NCI-H187 (cell line): Measurements from ENCODE around the gene UCP3.
A peak's percentile ranks its signal among the peaks of the same experiment; 100 is the strongest.
"Not testable (repeated sequence)": the region's sequence is repeated elsewhere in the genome, so short reads cannot be mapped to it uniquely, and the experiment has no call there.

Experiments
- DNase-seq, 2 experiments: peaks; one replicate each; lab custom pipeline; 2025; lab: John Stamatoyannopoulos, UW

UCP3 gene

GRCh38 chr11:74000307-74001133 lies 8.4 kb downstream of the UCP3 start:
- no peak for DNase-seq

DNA sequence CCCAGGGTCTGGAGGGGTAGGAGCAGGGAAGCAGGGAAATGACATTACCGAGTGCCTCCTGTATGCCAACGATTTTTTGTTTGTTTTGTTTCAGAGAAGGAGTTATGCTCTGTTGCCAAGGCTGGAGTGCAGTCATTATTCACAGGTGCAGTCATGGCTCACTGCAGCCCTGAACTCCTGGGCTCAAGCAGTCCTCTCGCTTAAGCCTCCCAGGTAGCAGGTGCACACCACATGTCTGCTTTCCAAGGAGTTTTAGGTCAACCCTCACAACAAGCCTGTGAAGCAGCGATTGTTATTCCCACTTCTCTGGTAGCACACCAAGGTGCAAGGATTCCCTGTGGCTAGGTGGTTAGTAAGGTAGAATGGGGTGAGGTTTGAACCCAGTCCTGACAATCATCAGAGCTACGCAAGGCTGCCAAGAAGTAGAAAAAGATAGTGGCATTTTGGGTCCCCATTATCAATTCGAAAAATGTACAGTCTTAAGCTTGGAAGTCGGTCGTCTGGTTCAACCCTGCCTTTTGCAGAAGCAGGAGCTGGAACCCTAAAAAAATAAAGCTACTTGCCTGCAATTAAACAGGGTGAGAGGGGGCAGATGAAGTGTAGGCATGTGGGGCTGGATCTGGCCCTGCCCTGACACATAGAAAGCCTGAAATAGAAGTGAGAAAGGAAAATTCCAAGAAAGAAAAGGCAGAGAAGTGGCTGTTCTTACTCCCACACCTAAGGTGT lies 9.1 kb downstream of the UCP3 start:
- DNase-seq: peak; percentile 57 to 65

DNA sequence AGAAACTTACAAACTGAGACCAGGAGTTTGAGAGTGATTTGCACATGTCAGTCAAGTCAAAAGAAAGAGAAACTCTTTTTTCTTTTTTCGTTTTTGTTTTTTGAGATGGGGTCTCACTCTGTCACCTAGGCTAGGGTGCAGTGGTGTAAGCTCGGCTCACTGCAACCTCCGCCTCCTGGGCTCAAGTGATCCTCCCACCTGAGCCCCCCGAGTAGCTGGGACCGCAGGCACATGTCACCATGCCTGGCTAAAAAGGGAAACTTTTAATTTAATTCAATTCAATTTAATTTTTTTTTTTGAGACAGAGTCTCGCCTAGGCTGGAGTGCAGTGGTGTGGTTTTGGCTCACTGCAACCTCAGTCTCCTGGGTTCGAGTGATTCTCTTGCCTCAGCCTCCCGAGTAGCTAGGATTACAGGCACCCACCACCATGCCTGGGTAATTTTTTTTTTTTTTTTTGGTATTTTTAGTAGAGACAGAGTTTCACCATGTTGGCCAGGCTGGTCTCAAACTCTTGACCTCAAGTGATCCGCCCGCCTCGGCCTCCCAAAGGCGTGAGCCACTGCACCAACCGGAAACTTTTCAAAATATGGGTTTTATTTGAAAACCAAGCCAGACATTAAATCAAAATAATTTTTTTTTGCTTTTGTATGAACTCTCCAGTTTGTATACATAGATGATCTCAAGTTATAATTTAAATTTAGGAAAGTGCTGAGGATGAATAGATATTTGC lies 9.9 kb downstream of the UCP3 start:
- DNase-seq: no peak

GRCh38 chr11:73997120-73997770 lies 11.6 kb downstream of the UCP3 start:
- no peak for DNase-seq

- peak in 1 of 2 experiments; percentile 11 for DNase-seq
Measured at GRCh38 chr11:73996161-73996747, 12.6 kb downstream of the UCP3 start.

GRCh38 chr11:73995731-73996130 lies 13.2 kb downstream of the UCP3 start:
- DNase-seq: no peak

DNA sequence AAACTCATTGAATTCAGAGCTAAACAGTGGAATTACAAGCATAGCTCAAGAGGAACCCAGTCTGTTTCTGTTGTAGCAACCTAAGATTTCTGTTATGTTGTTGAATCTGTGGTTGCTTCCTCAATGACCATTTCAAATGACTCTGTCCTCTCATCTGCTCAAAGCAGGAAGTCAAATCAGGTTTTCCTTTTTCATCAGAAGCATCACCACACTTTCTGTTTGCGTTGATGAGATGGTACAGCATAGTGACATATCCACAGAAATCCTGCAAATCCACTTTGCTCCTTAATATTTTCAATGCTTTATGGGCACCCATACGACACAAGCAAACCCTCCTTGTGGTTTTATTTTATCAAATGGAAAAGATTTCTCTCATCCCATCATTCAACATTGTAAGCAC lies 13.6 kb downstream of the UCP3 start:
- DNase-seq: no peak

GRCh38 chr11:73991471-73992006 lies 17.3 kb downstream of the UCP3 start:
- no peak for DNase-seq

DNA sequence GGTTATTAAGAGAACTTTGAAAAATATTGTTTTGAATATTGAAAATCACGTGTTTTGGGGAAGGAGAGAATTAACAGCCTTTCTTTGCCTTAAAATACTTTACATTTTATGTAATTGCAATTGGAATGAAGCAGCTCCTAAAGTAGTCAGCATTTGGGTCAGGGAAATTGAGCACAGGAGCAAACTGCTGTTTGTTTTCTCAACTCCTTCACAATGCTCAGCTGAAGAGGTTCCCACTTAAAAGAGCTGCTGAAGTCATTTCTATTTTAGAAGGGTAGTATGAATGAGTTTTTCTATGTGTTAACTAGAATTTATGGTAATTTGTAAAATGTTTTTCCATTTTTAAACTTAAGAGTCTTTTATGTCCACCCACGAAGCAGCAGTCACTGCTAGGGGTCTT lies 18.2 kb downstream of the UCP3 start:
- DNase-seq: peak in 1 of 2 experiments; percentile 58

- no peak for DNase-seq
Measured at GRCh38 chr11:73989156-73989555, 19.7 kb downstream of the UCP3 start.

DNA sequence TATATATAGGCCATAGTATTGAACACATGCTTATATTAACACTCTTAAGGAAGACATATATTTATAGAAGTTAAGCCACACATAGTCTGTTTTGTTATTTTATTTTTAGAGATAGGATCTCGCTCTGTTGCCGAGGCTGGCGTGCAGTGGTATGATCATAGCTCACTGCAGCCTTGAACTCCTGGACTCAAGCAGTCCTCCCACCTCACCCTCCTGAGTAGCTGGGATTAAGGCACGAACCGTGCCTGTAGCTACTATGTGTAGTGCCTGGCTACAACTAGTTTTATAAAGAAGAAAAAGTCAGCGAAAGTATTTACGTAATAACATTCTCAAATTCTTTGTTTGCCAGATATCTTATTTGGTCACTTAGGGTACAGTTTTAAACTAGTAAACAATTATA lies 20.7 kb downstream of the UCP3 start:
- DNase-seq: no peak

DNA sequence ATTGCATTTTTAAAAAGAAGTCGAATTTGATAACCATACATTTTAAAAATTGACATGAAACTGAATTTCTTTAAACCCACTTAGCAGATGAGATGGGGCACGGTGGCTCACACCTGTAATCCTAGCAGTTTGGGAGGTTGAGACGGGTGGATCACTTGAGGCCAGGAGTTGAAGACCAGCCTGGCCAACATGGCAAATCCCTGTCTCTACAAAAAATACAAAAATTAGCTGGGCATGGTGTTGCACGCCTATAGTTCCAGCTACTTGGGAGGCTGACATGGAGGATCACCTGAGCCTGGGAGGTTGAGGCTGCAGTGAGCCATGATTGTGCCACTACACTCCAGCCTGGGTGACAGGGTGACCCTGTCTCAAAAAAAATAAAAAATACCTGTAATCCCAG lies 23.2 kb downstream of the UCP3 start:
- DNase-seq: not testable (repeated sequence)

- no peak for DNase-seq
Measured at GRCh38 chr11:73983741-73984538, 24.9 kb downstream of the UCP3 start.

DNA sequence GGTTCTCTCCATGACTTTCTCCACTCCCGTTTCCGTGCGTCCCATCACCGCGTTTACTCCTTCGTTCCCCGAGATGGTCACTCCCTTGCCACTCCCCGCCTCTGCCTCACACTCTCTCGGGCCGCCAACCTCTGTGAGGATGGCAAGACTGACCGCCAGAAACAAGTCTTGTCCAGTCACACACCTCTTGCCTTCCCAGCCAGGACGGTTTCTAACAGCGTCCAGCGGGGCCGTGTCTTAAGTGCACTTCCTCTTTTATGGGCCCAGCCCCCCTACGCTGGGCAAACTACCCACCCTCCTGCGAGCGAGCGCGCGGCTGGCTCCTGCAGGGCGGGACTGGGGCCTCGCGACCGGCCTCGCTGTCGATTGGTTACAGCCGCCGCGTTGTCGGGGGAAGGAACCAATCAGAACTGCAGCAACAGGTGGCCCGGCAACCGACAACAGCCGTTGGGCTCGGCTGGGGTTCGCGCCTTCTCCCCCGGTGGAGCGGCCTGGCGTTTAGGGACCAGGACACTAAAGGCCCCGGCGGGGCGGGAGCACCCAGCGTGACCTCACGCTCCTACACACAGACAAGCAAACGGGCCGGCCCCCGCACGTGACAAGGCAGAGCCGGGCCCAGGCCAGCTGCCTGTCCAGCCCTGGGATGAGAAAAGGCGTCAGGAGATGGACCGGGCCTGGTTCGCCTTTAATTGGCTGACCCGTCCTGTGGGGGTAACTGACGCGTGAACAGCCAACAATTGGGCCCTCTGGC lies 25.7 kb downstream of the UCP3 start:
- DNase-seq: peak; percentile 89 to 92

GRCh38 chr11:73982595-73982989 lies 26.3 kb downstream of the UCP3 start, which contains the start of gene UCP2:
Gene UCP2 (minus strand): TSS chr11:73982843. CDS start chr11:73978378, 4,465 bp downstream.
- peak in 1 of 2 experiments; percentile 79 for DNase-seq

- no peak for DNase-seq
Measured at GRCh38 chr11:73981051-73981805, 27.7 kb downstream of the UCP3 start.

- DNase-seq: peak in 1 of 2 experiments; percentile 26
Measured at GRCh38 chr11:73980001-73980961, 28.6 kb downstream of the UCP3 start.

DNA sequence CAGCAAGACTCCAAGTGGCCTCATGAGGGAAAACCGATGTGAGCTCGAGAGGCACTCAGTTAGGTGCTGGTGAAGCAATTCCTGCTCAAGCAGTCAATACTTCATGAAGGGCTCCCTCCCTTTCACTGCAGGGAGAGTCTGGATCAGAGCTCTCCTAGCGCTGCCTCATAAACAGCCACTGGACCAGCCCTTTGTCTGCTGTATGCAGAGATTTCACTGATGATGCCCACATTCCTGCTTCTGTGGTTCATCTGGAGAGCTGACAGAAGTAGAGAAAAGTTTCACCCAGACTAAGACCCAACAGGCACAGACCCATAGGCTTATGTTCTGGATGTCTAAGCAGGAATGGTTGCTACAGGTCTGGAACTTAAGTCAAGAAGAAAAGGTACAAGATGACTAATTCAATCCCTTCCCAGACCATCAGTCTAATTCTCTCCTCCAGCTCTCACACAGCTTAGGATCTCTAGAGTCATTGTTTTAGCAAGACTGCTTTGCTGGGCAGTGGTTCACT lies 30.3 kb downstream of the UCP3 start:
- DNase-seq: no peak
